Measurements from ENCODE around the gene MARVELD1.

Gene MARVELD1

GRCh38 chr10:97747573-97747972, 34.0 kb downstream of the MARVELD1 start:
- H3K36me3 ChIP-seq, result peaks cover 98 to 100% (median 100%) of the 10 kb centered on the region in 11 experiments
- H3K4me1 ChIP-seq, result peaks cover 0 to 12% (median 7%) of the 10 kb centered on the region in 10 experiments; a peak in 12 of 20 replicates
- H3K27ac ChIP-seq, result no peak overlapping the region
- no peaks in the 10 kb centered on the region for H3K27me3 ChIP-seq
- H3K4me2 ChIP-seq, result no peak overlapping the region
- peaks cover 50 to 100% (median 87%) of the 10 kb centered on the region in 11 experiments for H4K20me1 ChIP-seq
- TF ChIP-seq Cebpa-rat (IDR thresholded peaks at IDR 0.05), result no peak
- H3K9ac ChIP-seq, result peak overlapping the region in 3 of 11 experiments; percentile 6 to 19 (median 8); a peak in 2 of 22 replicates
- no peaks in the 10 kb centered on the region for H3K9me3 ChIP-seq (replicated peaks in 1 of 11)
- no peak overlapping the region for H3K4me3 ChIP-seq

GRCh38 chr10:97748116-97748515, 34.6 kb downstream of the MARVELD1 start:
- H3K27ac ChIP-seq, result no peak overlapping the region
- no peak overlapping the region for H3K4me2 ChIP-seq
- H4K20me1 ChIP-seq, result peaks cover 44 to 99% (median 82%) of the 10 kb centered on the region in 11 experiments
- H3K36me3 ChIP-seq, result peaks cover 98 to 100% (median 100%) of the 10 kb centered on the region in 11 experiments
- TF ChIP-seq Cebpa-rat (IDR thresholded peaks at IDR 0.05), result no peak
- no peaks in the 10 kb centered on the region for H3K27me3 ChIP-seq
- 0 out of 22 replicates have a peak overlapping the region, but pooled peaks of 3 of the 11 experiments have one; percentile 4 to 8 (median 6) for H3K9ac ChIP-seq
- H3K9me3 ChIP-seq (replicated peaks in 1 of 11), result no peaks in the 10 kb centered on the region
- H3K4me3 ChIP-seq, result no peak overlapping the region
- H3K4me1 ChIP-seq, result peaks cover 0 to 8% (median 3%) of the 10 kb centered on the region in 10 experiments; a peak in 10 of 20 replicates

GRCh38 chr10:97752956-97753355, 39.4 kb downstream of the MARVELD1 start:
- H3K4me3 ChIP-seq, result no peak overlapping the region
- H3K27me3 ChIP-seq, result no peaks in the 10 kb centered on the region
- no peak overlapping the region for H3K9ac ChIP-seq
- no peak overlapping the region for H3K27ac ChIP-seq
- no peaks in the 10 kb centered on the region for H3K4me1 ChIP-seq
- no peak for TF ChIP-seq Cebpa-rat (IDR thresholded peaks at IDR 0.05)
- H4K20me1 ChIP-seq, result peaks cover 17 to 98% (median 84%) of the 10 kb centered on the region in 11 experiments; a peak in 21 of 22 replicates
- peaks cover 99 to 100% (median 100%) of the 10 kb centered on the region in 11 experiments for H3K36me3 ChIP-seq
- no peaks in the 10 kb centered on the region for H3K9me3 ChIP-seq (replicated peaks in 1 of 11)
- no peak overlapping the region for H3K4me2 ChIP-seq

- no peak for TF ChIP-seq Cebpa-rat (IDR thresholded peaks at IDR 0.05)
- Histone ChIP-seq H3K36me3 (peaks cover 93 to 100% (median 98%) of the 10 kb centered on the region in 11 experiments), H3K27me3 (no peaks in the 10 kb centered on the region), H4K20me1 (peaks cover 7 to 93% (median 70%) of the 10 kb centered on the region in 11 experiments; a peak in 21 of 22 replicates), H3K9me3 (replicated peaks in 1 of 11) (no peaks in the 10 kb centered on the region), H3K4me1 (no peaks in the 10 kb centered on the region), H3K9ac (no peak overlapping the region), H3K27ac (no peak overlapping the region), H3K4me2 (no peak overlapping the region), H3K4me3 (no peak overlapping the region)
Measured at GRCh38 chr10:97754726-97755125, 41.2 kb downstream of the MARVELD1 start.

GRCh38 chr10:97755718-97756117, 42.2 kb downstream of the MARVELD1 start:
- H4K20me1 ChIP-seq, result peaks cover 7 to 94% (median 67%) of the 10 kb centered on the region in 11 experiments; a peak in 21 of 22 replicates

GRCh38 chr10:97757471-97757870, 43.9 kb downstream of the MARVELD1 start:
- Histone ChIP-seq H3K4me2 (no peak overlapping the region), H3K27ac (no peak overlapping the region), H3K36me3 (peaks cover 93 to 100% (median 98%) of the 10 kb centered on the region in 11 experiments), H4K20me1 (peaks cover 7 to 93% (median 58%) of the 10 kb centered on the region in 11 experiments; a peak in 20 of 22 replicates), H3K9me3 (replicated peaks in 1 of 11) (no peaks in the 10 kb centered on the region), H3K4me3 (no peak overlapping the region), H3K4me1 (peaks cover 0 to 6% (median 0%) of the 10 kb centered on the region in 10 experiments; a peak in 3 of 20 replicates), H3K9ac (no peak overlapping the region), H3K27me3 (no peaks in the 10 kb centered on the region)
- TF ChIP-seq Cebpa-rat (IDR thresholded peaks at IDR 0.05), result no peak

More at GRCh38 chr10:97755718-97756117, 42.2 kb downstream of the MARVELD1 start:
- Histone ChIP-seq H3K4me2 (no peak overlapping the region), H3K9ac (no peak overlapping the region), H3K9me3 (replicated peaks in 1 of 11) (no peaks in the 10 kb centered on the region), H3K4me3 (no peak overlapping the region), H3K27me3 (no peaks in the 10 kb centered on the region), H3K4me1 (no peaks in the 10 kb centered on the region), H3K27ac (no peak overlapping the region), H3K36me3 (peaks cover 93 to 100% (median 98%) of the 10 kb centered on the region in 11 experiments)
- no peak for TF ChIP-seq Cebpa-rat (IDR thresholded peaks at IDR 0.05)

GRCh38 chr10:97759158-97759887, 45.8 kb downstream of the MARVELD1 start:
- H3K36me3 ChIP-seq, result peaks cover 74 to 90% (median 85%) of the 10 kb centered on the region in 11 experiments
- no peak overlapping the region for H3K4me2 ChIP-seq
- no peaks in the 10 kb centered on the region for H3K27me3 ChIP-seq
- no peak for TF ChIP-seq Cebpa-rat (IDR thresholded peaks at IDR 0.05)
- peaks cover 7 to 89% (median 47%) of the 10 kb centered on the region in 11 experiments; a peak in 20 of 22 replicates for H4K20me1 ChIP-seq
- H3K4me3 ChIP-seq, result no peak overlapping the region
- H3K4me1 ChIP-seq, result peaks cover 0 to 24% (median 15%) of the 10 kb centered on the region in 10 experiments; a peak in 16 of 20 replicates
- H3K27ac ChIP-seq, result no peak overlapping the region
- no peaks in the 10 kb centered on the region for H3K9me3 ChIP-seq (replicated peaks in 1 of 11)
- no peak overlapping the region; a peak in 1 of 22 replicates for H3K9ac ChIP-seq

GRCh38 chr10:97759946-97760345, 46.4 kb downstream of the MARVELD1 start:
- no peaks in the 10 kb centered on the region for H3K9me3 ChIP-seq (replicated peaks in 1 of 11)
- no peak overlapping the region for H3K9ac ChIP-seq
- no peak overlapping the region for H3K4me2 ChIP-seq
- no peak overlapping the region for H3K27ac ChIP-seq
- H3K4me1 ChIP-seq, result peaks cover 0 to 30% (median 21%) of the 10 kb centered on the region in 10 experiments; a peak in 16 of 20 replicates
- no peak for TF ChIP-seq Cebpa-rat (IDR thresholded peaks at IDR 0.05)
- H4K20me1 ChIP-seq, result peaks cover under 1 to 89% (median 47%) of the 10 kb centered on the region in 11 experiments; a peak in 20 of 22 replicates
- no peaks in the 10 kb centered on the region for H3K27me3 ChIP-seq
- no peak overlapping the region for H3K4me3 ChIP-seq
- H3K36me3 ChIP-seq, result peaks cover 68 to 84% (median 79%) of the 10 kb centered on the region in 11 experiments

All from BLaER1 treated with 17β-estradiol and CSF1 and Interleukin-3, amounts not matched to agents 10 nM and 100 nM (cell line).